ENCODE results near the gene ASAP3. TPM values are rescaled to one million over a fixed set of nuclear protein-coding genes. Genes with fewer than 3 reads are reported as not detected.

The ASAP3 gene
- polyA plus RNA-seq, 2 of the 4 experiments (the other 2 are of a cell fraction): 4.0 to 5.2 TPM

GRCh38 chr1:23478896-23479665, 4.9 kb downstream of the ASAP3 start (continued):
- TF ChIP-seq ELK1 (IDR thresholded peaks at IDR 0.05; ENCODE audit: low read depth, low read length): no peak
- no peak for TF ChIP-seq NFE2L2 (conservative IDR thresholded peaks at IDR 0.05; ENCODE audit: low read length)
- no peak for TF ChIP-seq SREBF2 (IDR thresholded peaks at IDR 0.05)
- TF ChIP-seq E2F6 (IDR thresholded peaks at IDR 0.05; ENCODE audit: borderline replicate concordance, low read depth): no peak
- TF ChIP-seq FOSB (CRISPR knock-in tag; IDR thresholded peaks at IDR 0.05): no peak
- TF ChIP-seq HOXA7 (CRISPR knock-in tag; IDR thresholded peaks at IDR 0.05): no peak
- no peak for TF ChIP-seq REST (IDR thresholded peaks at IDR 0.05)

GRCh38 chr1:23477359-23478144, 6.4 kb downstream of the ASAP3 start:
- ATAC-seq (no peak), FAIRE-seq (no peak), DNase-seq (ENCODE audit: low read depth in 1 of 2, low spot score in 1 of 2) (no peak)
- Histone ChIP-seq H3K4me3 (no peak overlapping the region), H3K4me1 (peaks cover 22% of the 10 kb centered on the region), H3K27ac (no peak overlapping the region), H3K4me2 (no peak overlapping the region), H3K9me3 (no peaks in the 10 kb centered on the region)
- ChIA-PET POLR2A (no interaction called here), CTCF (interaction anchor here (0.7 kb wide), 1 partner anchor 624 kb away, joined by 3 read pairs; no protein-coding TSS in a partner anchor)
- no peak for TF ChIP-seq PHF8 (IDR thresholded peaks at IDR 0.05; ENCODE audit: borderline replicate concordance, low read depth)
- no peak for TF ChIP-seq ZSCAN20 (CRISPR knock-in tag; IDR thresholded peaks at IDR 0.05)
- no peak for TF ChIP-seq POLR2A (IDR thresholded peaks at IDR 0.05; ENCODE audit: low read length)
- WGBS (ENCODE audit: missing lambda C conversion rate): 73% methylated on average over 8 of the region's 10 CpGs

- ChIA-PET CTCF (interaction anchor here (1.0 to 3.7 kb wide), 3 partner anchors 15 to 72 kb away, joined by 3 to 12 read pairs (median 4); no protein-coding TSS in a partner anchor), POLR2A (interaction anchor here (0.6 kb wide), 1 partner anchor 91 kb away, joined by 7 read pairs; no protein-coding TSS in a partner anchor)
- Histone ChIP-seq H3K4me3 (no peak overlapping the region), H3K4me1 (peaks cover 22% of the 10 kb centered on the region), H3K4me2 (no peak overlapping the region), H3K27ac (no peak overlapping the region), H3K9me3 (no peaks in the 10 kb centered on the region)
- DNase-seq (ENCODE audit: low read depth in 1 of 2, low spot score in 1 of 2) (no peak), FAIRE-seq (no peak), ATAC-seq (no peak)
- no peak for TF ChIP-seq REST (IDR thresholded peaks at IDR 0.05)
- TF ChIP-seq ESRRA (IDR thresholded peaks at IDR 0.05; ENCODE audit: borderline replicate concordance, low read length): no peak
- TF ChIP-seq CEBPB (IDR thresholded peaks at IDR 0.05): no peak
- TF ChIP-seq TFCP2L1 (CRISPR knock-in tag; IDR thresholded peaks at IDR 0.05): no peak
- 81% methylated on average over 3 of the region's 3 CpGs for WGBS (ENCODE audit: missing lambda C conversion rate)
Observed at GRCh38 chr1:23475641-23476040, 8.3 kb downstream of the ASAP3 start.

Measured in A549 (cell line).